IMR-90 (cell line): Measurements from ENCODE around the gene SLF2. TPM values are rescaled to one million over a fixed set of nuclear protein-coding genes. Genes with fewer than 3 reads are reported as not detected.

Source experiments
- ATAC-seq: fragments of 200-7000 bp; cut with Tn5 transposase; 2 replicates; pipeline ENCODE4 v1.9.1; 2020; ENCODE audit warnings: low read depth, mild to moderate bottlenecking, moderate library complexity
- BruUV-seq: library from RNA; stranded (reverse); fragments of 400-500 nt; replicated peaks from 2 replicates; lab custom pipeline; 2021; lab: Mats Ljungman, UMichigan
- CTCF ChIA-PET: fragments of 300-600 bp; formaldehyde crosslinking; extraction: SDS; loops from one replicate; lab custom pipeline; 2021; ENCODE audit warnings: antibody characterized with exemption; lab: Yijun Ruan, JAX
- POLR2A ChIA-PET: fragments of 300-600 bp; sonication (Branson Sonifier 250); formaldehyde crosslinking; loops from one replicate; lab custom pipeline; 2022; ENCODE audit warnings: antibody characterized with exemption; ENCODE audit not compliant: unreplicated experiment; lab: Charles Lee
- DNase-seq: peaks from one replicate; pipeline ENCODE4 v3.0.0; 2013
- H2AFZ ChIP-seq: replicated peaks from 2 replicates; pipeline ENCODE3; 2013; ENCODE audit warnings: low read length, mild to moderate bottlenecking; ENCODE audit not compliant: poor library complexity
- H2AK5ac ChIP-seq: 2 replicates; pipeline ENCODE4 v1.6.1; 2013; ENCODE audit warnings: low read depth, low read length, inconsistent platforms
- H2AK9ac ChIP-seq: replicated peaks from 2 replicates; pipeline ENCODE3; 2013; ENCODE audit warnings: mild to moderate bottlenecking, low read depth, low read length, moderate library complexity; ENCODE audit not compliant: poor library complexity
- H2BK120ac ChIP-seq: 2 replicates; pipeline ENCODE4 v1.6.1; 2013; ENCODE audit warnings: low read depth, low read length, inconsistent platforms
- H2BK15ac ChIP-seq: 3 replicates; pipeline ENCODE4 v1.6.1; 2013; ENCODE audit warnings: low read depth, low read length, inconsistent platforms
- H2BK20ac ChIP-seq: 2 replicates; pipeline ENCODE4 v1.6.1; 2013; ENCODE audit warnings: low read depth, mild to moderate bottlenecking, inconsistent platforms, low read length, moderate library complexity
- H2BK5ac ChIP-seq: 2 replicates; pipeline ENCODE4 v1.6.1; 2013; ENCODE audit warnings: mild to moderate bottlenecking, low read depth, low read length, inconsistent platforms; ENCODE audit not compliant: poor library complexity, severe bottlenecking
- H3K14ac ChIP-seq: replicated peaks from 2 replicates; pipeline ENCODE4 v1.6.1; 2013; ENCODE audit warnings: low read depth, low read length, inconsistent platforms
- H3K18ac ChIP-seq: 2 replicates; pipeline ENCODE4 v1.6.1; 2013; ENCODE audit warnings: low read depth, low read length, control low read depth
- H3K23ac ChIP-seq: 2 replicates; pipeline ENCODE4 v1.6.1; 2013; ENCODE audit warnings: low read depth, low read length, inconsistent platforms
- H3K27ac ChIP-seq: 2 replicates; pipeline ENCODE4 v1.5.1; 2013; ENCODE audit warnings: mild to moderate bottlenecking, control low read depth, low read length; ENCODE audit not compliant: insufficient read depth
- H3K27me3 ChIP-seq: 2 replicates; pipeline ENCODE4 v1.6.1; 2013; ENCODE audit warnings: low read length; ENCODE audit not compliant: control insufficient read depth, insufficient read depth
- H3K36me3 ChIP-seq: 2 replicates; pipeline ENCODE4 v1.6.1; 2013; ENCODE audit warnings: low read length, mixed read lengths; ENCODE audit not compliant: control insufficient read depth, insufficient read depth
- H3K4ac ChIP-seq: 2 replicates; pipeline ENCODE4 v1.6.1; 2013; ENCODE audit warnings: low read depth, low read length, inconsistent platforms
- H3K4me1 ChIP-seq: 2 replicates; pipeline ENCODE4 v1.6.1; 2013; ENCODE audit warnings: low read length, mixed read lengths; ENCODE audit not compliant: control insufficient read depth, insufficient read depth
- H3K4me2 ChIP-seq: 2 replicates; pipeline ENCODE4 v1.6.1; 2013; ENCODE audit warnings: low read depth, mild to moderate bottlenecking, control low read depth, low read length, moderate library complexity
- H3K4me3 ChIP-seq: 2 replicates; pipeline ENCODE4 v1.5.1; 2013; ENCODE audit warnings: low read depth, mild to moderate bottlenecking, control low read depth, low read length, moderate library complexity; ENCODE audit not compliant: insufficient read depth
- H3K56ac ChIP-seq: 2 replicates; pipeline ENCODE4 v1.6.1; 2013; ENCODE audit warnings: low read length, inconsistent platforms; ENCODE audit not compliant: insufficient read depth; ENCODE audit errors: extremely low read depth
- H3K79me1 ChIP-seq, 2 experiments: 2 replicates each; pipeline ENCODE4 v1.6.1; 2013; ENCODE audit warnings: low read length in 2 of 2, inconsistent platforms in 1 of 2, low read depth in 1 of 2
- H3K9ac ChIP-seq: 2 replicates; pipeline ENCODE4 v1.6.1; 2013; ENCODE audit warnings: low read depth, low read length, control low read depth
- H3K9me1 ChIP-seq: 2 replicates; pipeline ENCODE4 v1.6.1; 2013; ENCODE audit warnings: low read length, inconsistent platforms; ENCODE audit not compliant: insufficient read depth
- H3K9me3 ChIP-seq: 2 replicates; pipeline ENCODE4 v1.6.1; 2013; ENCODE audit warnings: low read length; ENCODE audit not compliant: control insufficient read depth, insufficient read depth
- H4K20me1 ChIP-seq: 2 replicates; pipeline ENCODE4 v1.6.1; 2013; ENCODE audit warnings: low read length, inconsistent platforms; ENCODE audit not compliant: insufficient read depth
- H4K5ac ChIP-seq: 2 replicates; pipeline ENCODE4 v1.6.1; 2013; ENCODE audit warnings: mild to moderate bottlenecking, low read depth, low read length, control low read depth
- H4K8ac ChIP-seq, 2 experiments: 2 replicates each; pipeline ENCODE4 v1.6.1; 2013; ENCODE audit warnings: low read depth in 2 of 2, low read length in 2 of 2, control low read depth in 1 of 2, inconsistent platforms in 1 of 2
- H4K91ac ChIP-seq: 2 replicates; pipeline ENCODE4 v1.6.1; 2013; ENCODE audit warnings: low read depth, low read length, inconsistent platforms; ENCODE audit not compliant: insufficient read depth
- BHLHE40 ChIP-seq: fragments of 150-350 bp; IDR thresholded peaks from 2 replicates; pipeline ENCODE4 v1.6.1; 2016; ENCODE audit warnings: mild to moderate bottlenecking, low read depth, low read length
- CEBPB ChIP-seq: IDR thresholded peaks from 2 replicates; pipeline ENCODE4 v1.6.1; 2012; ENCODE audit warnings: low read depth, low read length, improper control_type of control experiment
- CHD1 ChIP-seq: IDR thresholded peaks from 2 replicates; pipeline ENCODE4 v1.6.1; 2012; ENCODE audit warnings: low read depth, low read length, improper control_type of control experiment
- CTCF ChIP-seq: conservative IDR thresholded peaks from 2 replicates; pipeline ENCODE4 v1.5.1; 2012; ENCODE audit warnings: mild to moderate bottlenecking, low read depth, low read length, improper control_type of control experiment
- ELK1 ChIP-seq: fragments of 150-350 bp; IDR thresholded peaks from 2 replicates; pipeline ENCODE4 v1.6.1; 2016; ENCODE audit warnings: low read depth, mild to moderate bottlenecking, low read length, moderate library complexity, borderline replicate concordance
- FOS ChIP-seq: fragments of 150-350 bp; IDR thresholded peaks from 2 replicates; pipeline ENCODE4 v1.6.1; 2016; ENCODE audit warnings: low read depth, low read length
- MAFK ChIP-seq: IDR thresholded peaks from 2 replicates; pipeline ENCODE4 v1.6.1; 2012; ENCODE audit warnings: low read depth, low read length, improper control_type of control experiment
- MAZ ChIP-seq: IDR thresholded peaks from 2 replicates; pipeline ENCODE4 v1.6.1; 2012; ENCODE audit warnings: low read depth, mild to moderate bottlenecking, low read length, improper control_type of control experiment, moderate library complexity, borderline replicate concordance
- MXI1 ChIP-seq: IDR thresholded peaks from 2 replicates; pipeline ENCODE4 v1.6.1; 2012; ENCODE audit warnings: low read depth, mild to moderate bottlenecking, low read length, moderate library complexity, borderline replicate concordance
- NFE2L2 ChIP-seq: fragments of 150-350 bp; IDR thresholded peaks from 2 replicates; pipeline ENCODE4 v1.6.1; 2016; ENCODE audit warnings: low read depth, mild to moderate bottlenecking, low read length
- POLR2A ChIP-seq: IDR thresholded peaks from 2 replicates; pipeline ENCODE4 v1.6.1; 2012; ENCODE audit warnings: mild to moderate bottlenecking, low read depth, low read length
- RCOR1 ChIP-seq: IDR thresholded peaks from 2 replicates; pipeline ENCODE4 v1.6.1; 2012; ENCODE audit warnings: mild to moderate bottlenecking, low read length, improper control_type of control experiment; ENCODE audit not compliant: insufficient replicate concordance
- RFX5 ChIP-seq: IDR thresholded peaks from 2 replicates; pipeline ENCODE4 v1.8.0; 2012; ENCODE audit warnings: low read depth, mild to moderate bottlenecking, low read length, moderate library complexity
- SMC3 ChIP-seq: fragments of 150-350 bp; IDR thresholded peaks from 2 replicates; pipeline ENCODE4 v1.6.1; 2016; ENCODE audit warnings: low read depth, mild to moderate bottlenecking, antibody characterized with exemption, low read length, moderate library complexity
- WGBS, 2 experiments: methylation state at CpG; one replicate each; pipeline versions ENCODE4 v1.1.5 to v1.1.7; 2013; ENCODE audit warnings: missing lambda C conversion rate in 2 of 2; ENCODE audit not compliant: insufficient read length in 1 of 2; ENCODE audit errors: extremely low coverage in 2 of 2; 5-methylcytosine and 5-hydroxymethylcytosine counted together
- dilution Hi-C: fragments of 300-500 bp; cut with HindIII; formaldehyde crosslinking; loops from one replicate; pipeline ENCODE4 v1.14.3; 2018; ENCODE audit warnings: low sequenced_read_pairs; ENCODE audit not compliant: unreplicated experiment
- in situ Hi-C: fragments of 300-500 bp; cut with MboI; formaldehyde crosslinking; loops from 3 replicates; pipeline ENCODE4 v1.14.3; 2019; ENCODE audit warnings: low sequenced_read_pairs, inconsistent platforms, mixed read lengths
- intact Hi-C: fragments of 100-400 bp; cut with micrococcal nuclease; formaldehyde crosslinking; loops from 2 replicates; pipeline ENCODE4 v1.10.0; 2022
- polyA plus RNA-seq, 3 experiments: library from polyadenylated mRNA; depleted of rRNA; stranded (reverse); fragments of >200 nt; gene quantifications; 2 replicates each; pipeline ENCODE4 v1.2.3, GENCODE V29; 2012; ENCODE audit warnings: low replicate concordance in 1 of 3
- total RNA-seq: library from RNA; depleted of rRNA; stranded (reverse); fragments of >200 nt; gene quantifications from 2 replicates; pipeline ENCODE4 v1.2.3, GENCODE V29; 2012

SLF2 gene
- total and polyA plus RNA-seq, 2 of the 4 experiments (the other 2 are of a cell fraction), result 8.5 to 21.7 TPM

- no peak overlapping the region; the same call in 1 of the 2 replicates for H3K4me3 ChIP-seq
- dilution Hi-C loops, result no loop called here
- CTCF ChIA-PET, result interaction anchor here (1.5 to 2.0 kb wide), 3 partner anchors 11 to 15 kb away, joined by 5 to 13 read pairs (median 10); partner anchors contain the start of gene LZTS2
- peak; percentile 81 for TF ChIP-seq SMC3
- no peak for TF ChIP-seq ELK1
- no peak for TF ChIP-seq MAFK
- TF ChIP-seq RCOR1, result peak; percentile 45
- TF ChIP-seq MAZ, result peak; percentile 41; the same call in 1 of the 2 replicates
- TF ChIP-seq FOS, result peak; percentile 91
- no peak for TF ChIP-seq NFE2L2
- no peak for TF ChIP-seq CHD1
- TF ChIP-seq MXI1, result peak; percentile 69; the same call in 1 of the 2 replicates
- TF ChIP-seq BHLHE40, result peak; percentile 79
- TF ChIP-seq POLR2A, result no peak
- peak; percentile 90 for TF ChIP-seq CTCF
- no peak for TF ChIP-seq CEBPB
- no peak for TF ChIP-seq RFX5
These were observed 100.0 kb downstream of the SLF2 start for GRCh38 chr10:101012525-101013364.

More at GRCh38 chr10:101012525-101013364, 100.0 kb downstream of the SLF2 start:
- DNase-seq (peak; percentile 95), ATAC-seq (peak; percentile 81)
- BruUV-seq, result no TSS peak
- H3K23ac ChIP-seq, result peak overlapping the region; percentile 6; the same call in 1 of the 2 replicates
- no peaks in the 10 kb centered on the region for H3K27me3 ChIP-seq
- H2AK9ac ChIP-seq, result peak overlapping the region; percentile 94
- H2AK5ac ChIP-seq, result peak overlapping the region; percentile 66
- peak overlapping the region; percentile 22 for H3K27ac ChIP-seq
- intact Hi-C loops (loop anchor here (1.0 to 10.0 kb wide), 3 partner anchors 14 to 448 kb away; no protein-coding TSS in a partner anchor), in situ Hi-C loops (no loop called here)
- H4K8ac ChIP-seq, result peak overlapping the region; percentile 62 to 65
- H3K9me1 ChIP-seq, result peaks cover 23% of the 10 kb centered on the region
- H3K9me3 ChIP-seq, result no peaks in the 10 kb centered on the region
- H4K20me1 ChIP-seq, result peaks cover 10% of the 10 kb centered on the region; the same call in 1 of the 2 replicates
- peak overlapping the region; percentile 71; the same call in 1 of the 2 replicates for H3K56ac ChIP-seq
- WGBS, 2 experiments, result 17% methylated on average over 1 of the region's 14 CpGs; no CpG with 5 or more reads in 1 of the 2 experiments
- H4K91ac ChIP-seq, result peak overlapping the region; percentile 55
- H2BK5ac ChIP-seq, result peak overlapping the region; percentile 72
- peak overlapping the region; percentile 89 for H2AFZ ChIP-seq
- H3K9ac ChIP-seq, result no peak overlapping the region; the same call in 1 of the 2 replicates
- peak overlapping the region; percentile 18; the same call in 2 of the 3 replicates for H2BK15ac ChIP-seq
- peak overlapping the region; percentile 41 for H2BK120ac ChIP-seq
- POLR2A ChIA-PET, result no interaction called here
- peak overlapping the region; percentile 25 for H3K14ac ChIP-seq
- peak overlapping the region; percentile 25; the same call in 1 of the 2 replicates for H3K18ac ChIP-seq
- H3K4me1 ChIP-seq, result peaks cover 33% of the 10 kb centered on the region
- H4K5ac ChIP-seq, result peak overlapping the region; percentile 19; the same call in 1 of the 2 replicates
- H3K4ac ChIP-seq, result peak overlapping the region; percentile 56
- no peaks in the 10 kb centered on the region for H3K36me3 ChIP-seq
- H3K79me1 ChIP-seq, result peaks cover 3 to 21% of the 10 kb centered on the region in 2 experiments; a peak in 2 of 4 replicates
- peak overlapping the region; percentile 51 for H2BK20ac ChIP-seq
- H3K4me2 ChIP-seq, result peak overlapping the region; percentile 59
